CD4-positive, alpha-beta T cell treated with Interleukin-1 beta for 1 hour (primary cell): ENCODE results near the gene KATNBL1.

ENCODE experiments used
- DNase-seq, 2 donors: peaks; one replicate each; pipeline ENCODE4 v3.0.0-alpha.2; 2020 to 2022

The KATNBL1 gene

DNA sequence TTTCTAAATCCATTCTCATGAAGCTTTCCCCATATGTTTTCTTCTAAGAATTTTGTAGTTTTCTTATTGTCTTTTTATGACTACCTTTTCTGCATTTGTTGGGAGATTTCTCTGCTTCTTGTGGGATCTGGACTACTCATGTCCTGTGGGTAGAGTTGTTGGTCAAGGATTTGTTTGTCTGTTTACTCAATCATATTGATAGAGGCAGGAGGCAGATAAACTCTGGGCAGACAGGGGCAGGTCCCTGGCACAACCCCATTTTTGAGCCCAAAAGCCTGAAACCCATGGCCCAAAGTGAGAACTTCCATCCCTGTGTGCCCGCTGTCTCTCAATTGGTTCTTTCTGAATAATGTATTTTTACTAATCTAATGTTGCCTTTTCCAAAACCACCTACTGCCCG lies 95.7 kb downstream of the KATNBL1 start:
- no peak for DNase-seq

- no peak for DNase-seq
Measured at GRCh38 chr15:34111488-34111887, 98.4 kb downstream of the KATNBL1 start.

DNA sequence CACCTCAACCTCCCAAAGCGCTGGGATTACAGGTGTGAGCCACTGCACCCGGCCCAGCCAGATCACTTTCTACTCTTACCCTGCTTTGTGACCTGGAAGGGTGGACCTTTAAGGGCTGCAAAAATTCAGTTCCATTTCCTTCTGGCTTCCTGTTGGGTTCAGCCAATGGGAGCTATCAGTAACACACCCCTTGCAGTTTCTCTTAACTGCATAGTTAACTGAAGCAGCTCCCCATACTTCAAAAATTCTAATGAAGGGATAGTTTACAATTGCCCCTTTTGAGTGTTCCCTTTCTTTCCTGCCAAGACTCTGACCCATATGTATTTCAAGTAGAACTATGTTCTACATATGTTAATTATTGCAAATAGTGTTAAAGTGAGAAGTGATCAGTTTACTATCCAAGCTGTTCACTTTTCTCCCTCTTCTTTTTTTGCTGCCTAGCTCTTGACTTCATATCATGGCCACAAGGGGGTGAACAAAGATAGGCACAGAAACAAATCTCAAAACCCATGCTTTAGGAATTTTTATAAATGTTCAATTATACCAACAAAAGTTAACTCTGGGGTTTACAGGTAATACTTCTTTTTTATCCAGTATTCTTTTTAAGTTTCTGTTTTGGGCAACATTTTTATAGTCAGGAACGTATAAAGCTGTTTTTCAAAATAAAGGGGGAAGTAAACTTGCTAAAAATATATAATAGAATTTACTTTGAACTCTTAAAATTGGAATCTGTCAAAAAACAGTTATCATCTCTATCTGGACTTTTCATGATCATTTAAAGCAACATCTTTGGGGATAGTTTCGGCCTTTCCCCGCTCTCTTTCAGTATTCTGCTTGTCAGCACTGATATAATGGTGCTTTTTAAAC lies 99.9 kb downstream of the KATNBL1 start:
- DNase-seq, result peak in 1 of 2 donors; percentile 34

DNA sequence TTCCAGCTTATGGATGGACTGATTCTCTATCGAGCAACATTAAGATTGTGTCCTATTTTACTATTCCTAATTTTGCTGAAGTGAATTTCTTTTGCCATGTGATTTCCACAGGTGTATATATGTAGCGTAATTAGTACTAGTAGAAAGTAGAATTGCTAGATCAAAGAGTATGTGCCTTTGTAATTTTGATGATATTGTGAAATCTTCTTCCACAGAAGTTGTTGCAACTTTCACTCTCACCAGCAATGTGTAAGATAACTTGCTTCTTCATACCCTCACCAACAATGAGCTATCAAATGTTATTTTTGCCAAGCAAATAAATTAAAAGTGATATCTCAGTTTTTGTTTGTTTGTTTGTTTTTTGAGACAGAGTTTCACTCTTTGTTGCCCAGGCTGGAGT lies 102.6 kb downstream of the KATNBL1 start:
- no peak for DNase-seq

- DNase-seq, result no peak
Measured at GRCh38 chr15:34106423-34106822, 103.5 kb downstream of the KATNBL1 start.

DNA sequence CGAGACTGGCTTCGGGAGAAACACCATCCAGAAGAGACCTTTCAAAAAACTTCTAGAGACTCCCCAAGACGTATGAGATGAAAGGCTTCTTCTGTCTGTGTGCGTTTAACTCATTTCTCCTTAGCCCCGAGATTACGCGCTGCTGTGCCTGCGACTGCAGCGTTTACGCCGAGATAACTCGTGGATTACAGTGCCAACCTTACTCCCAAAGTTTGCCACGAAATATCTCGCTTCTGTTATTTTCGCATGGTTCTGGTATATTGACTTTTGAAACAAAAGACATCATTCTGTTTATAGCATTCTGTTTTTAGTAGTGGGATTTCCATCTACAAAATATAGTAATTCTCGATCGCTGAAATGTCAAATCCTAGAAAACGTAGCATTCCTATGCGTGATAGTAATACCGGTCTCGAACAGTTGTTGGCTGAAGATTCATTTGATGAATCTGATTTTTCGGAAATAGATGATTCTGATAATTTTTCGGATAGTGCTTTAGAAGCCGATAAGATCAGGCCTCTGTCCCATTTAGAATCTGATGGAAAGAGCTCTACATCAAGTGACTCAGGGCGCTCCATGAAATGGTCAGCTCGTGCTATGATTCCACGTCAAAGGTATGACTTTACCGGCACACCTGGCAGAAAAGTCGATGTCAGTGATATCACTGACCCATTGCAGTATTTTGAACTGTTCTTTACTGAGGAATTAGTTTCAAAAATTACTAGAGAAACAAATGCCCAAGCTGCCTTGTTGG lies 107.5 kb downstream of the KATNBL1 start:
- no peak for DNase-seq

- DNase-seq, result peak; percentile 99
Measured at GRCh38 chr15:34101366-34102174, 108.3 kb downstream of the KATNBL1 start, which contains the start of the genes EMC7 and PGBD4. EMC7 (minus strand) TSS chr15:34101862; CDS start chr15:34101839, 23 bp downstream. PGBD4 (plus strand) TSS chr15:34102083; CDS start chr15:34102532, 449 bp downstream.

DNA sequence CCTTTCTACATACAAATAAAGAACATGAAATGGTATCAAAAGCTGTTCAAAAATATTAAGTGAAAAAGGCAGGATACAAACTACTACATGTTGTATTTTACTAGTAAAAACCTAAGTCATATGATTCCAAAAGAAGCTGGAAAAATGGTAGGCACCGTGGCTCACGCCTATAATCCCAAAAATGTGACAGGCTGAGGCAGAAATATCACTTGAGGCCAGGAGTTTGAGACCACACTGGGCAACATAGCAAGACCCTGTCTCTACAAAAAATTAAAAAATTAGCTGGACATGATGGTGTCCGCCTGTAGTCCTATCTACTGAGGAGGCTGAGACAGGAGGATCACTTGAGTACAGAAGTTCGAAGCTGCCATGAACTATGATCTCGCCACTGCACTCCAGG lies 110.0 kb downstream of the KATNBL1 start:
- no peak for DNase-seq
